Activated CD4-positive, alpha-beta T cell treated with anti-CD3 and anti-CD28 coated beads, Interleukin-2, amount 50 U/mL, for 16 hours (primary cell): Measurements from ENCODE around the gene CERS6.

Experiments used
- DNase-seq: peaks from one replicate; pipeline ENCODE4 v3.0.0-alpha.2; 2020

The CERS6 gene

DNA sequence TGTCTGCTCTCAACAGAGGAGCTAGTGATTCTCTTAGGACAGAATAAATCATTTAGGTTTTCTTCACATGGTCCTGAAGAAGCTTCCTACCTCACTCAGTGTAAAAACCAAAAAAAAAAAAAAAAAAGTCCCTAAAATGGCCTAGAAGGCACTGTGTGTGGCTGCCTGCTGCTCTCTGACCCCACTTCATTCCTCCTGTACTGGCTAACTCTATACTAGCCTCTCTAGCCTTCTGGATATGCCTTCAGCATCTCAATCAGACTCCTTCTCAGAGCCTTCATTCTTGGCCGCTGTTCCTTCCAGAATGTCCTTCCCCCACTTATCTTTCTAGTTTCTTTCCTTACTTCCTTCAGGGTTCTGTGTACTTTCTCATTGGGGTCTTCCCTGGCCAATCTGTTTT lies 82.1 kb downstream of the CERS6 start:
- DNase-seq, result no peak

DNA sequence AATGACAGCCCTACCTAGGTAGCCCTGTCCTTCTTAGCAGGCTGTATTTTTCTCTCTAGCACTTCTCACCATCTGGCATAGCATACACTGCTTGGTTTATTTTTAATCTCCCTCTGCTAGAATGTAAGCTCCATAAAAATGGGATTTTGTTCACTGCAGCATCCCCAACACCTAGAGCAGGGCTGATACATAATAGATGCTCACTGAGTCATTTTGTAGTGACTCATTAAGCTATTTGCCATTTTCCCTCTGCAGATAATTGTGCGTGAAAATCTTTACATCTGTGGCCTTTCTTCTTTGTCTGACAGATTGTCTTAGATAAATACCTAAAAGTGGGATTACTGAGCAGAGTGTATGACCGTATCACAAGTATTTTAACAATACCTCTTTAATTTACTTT lies 82.5 kb downstream of the CERS6 start:
- peak; percentile 31 for DNase-seq

DNA sequence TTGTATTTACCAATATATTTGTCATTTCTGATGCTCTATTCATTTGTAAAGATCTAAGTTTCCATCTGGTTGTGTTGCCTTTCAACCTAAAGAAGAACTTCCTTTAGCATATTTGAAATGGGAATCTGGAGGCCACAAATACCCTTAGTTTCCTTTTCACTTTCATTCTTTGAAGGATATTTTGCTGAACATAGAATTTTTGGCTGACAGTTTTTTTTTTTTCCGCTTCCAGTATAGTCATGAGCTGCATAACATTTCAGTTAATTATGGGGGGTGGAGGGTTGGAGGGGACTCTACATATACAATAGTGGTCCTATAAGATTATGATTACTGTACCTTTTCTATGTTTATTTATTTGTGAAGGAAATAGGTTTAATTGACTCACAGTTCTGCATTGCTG lies 83.9 kb downstream of the CERS6 start:
- DNase-seq, result no peak

DNA sequence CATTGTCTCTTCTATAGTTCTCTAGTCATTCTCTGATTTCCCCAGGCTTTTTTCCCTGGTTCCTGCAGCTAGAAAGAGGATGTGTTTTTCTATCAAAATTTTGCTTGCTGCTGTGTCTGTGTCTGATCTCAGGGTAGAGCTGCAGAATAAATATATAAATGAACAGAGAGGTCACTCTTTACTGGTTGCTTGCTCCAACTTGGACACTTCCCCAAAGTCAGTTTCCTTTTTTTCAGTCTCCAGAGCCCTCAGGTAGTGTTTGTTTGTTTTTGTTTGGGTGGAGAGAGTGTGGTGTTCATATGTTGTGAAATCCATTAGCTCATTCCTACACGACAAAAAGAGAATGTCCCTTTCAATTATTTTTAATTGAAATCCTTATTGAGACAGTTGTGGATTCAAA lies 85.8 kb downstream of the CERS6 start:
- DNase-seq, result no peak

DNA sequence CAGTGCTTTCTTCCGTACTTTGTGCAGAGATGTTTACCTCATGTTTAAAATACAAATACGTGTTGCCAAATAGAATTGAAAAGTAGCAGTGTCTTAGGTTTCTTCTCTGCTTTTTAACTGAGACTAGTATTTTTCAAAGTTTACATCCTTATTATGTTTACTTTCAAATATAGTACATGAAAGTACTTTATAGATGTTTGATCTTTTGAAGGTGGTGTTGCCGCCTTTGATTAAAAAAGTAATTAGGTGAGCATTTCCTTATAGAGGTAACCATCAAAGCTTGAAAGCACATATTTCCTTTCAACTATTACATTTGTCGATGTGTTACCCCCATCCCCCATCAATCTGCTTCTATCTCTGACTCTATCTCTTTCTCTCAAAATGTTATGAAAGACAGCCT lies 87.0 kb downstream of the CERS6 start:
- DNase-seq, result no peak

DNA sequence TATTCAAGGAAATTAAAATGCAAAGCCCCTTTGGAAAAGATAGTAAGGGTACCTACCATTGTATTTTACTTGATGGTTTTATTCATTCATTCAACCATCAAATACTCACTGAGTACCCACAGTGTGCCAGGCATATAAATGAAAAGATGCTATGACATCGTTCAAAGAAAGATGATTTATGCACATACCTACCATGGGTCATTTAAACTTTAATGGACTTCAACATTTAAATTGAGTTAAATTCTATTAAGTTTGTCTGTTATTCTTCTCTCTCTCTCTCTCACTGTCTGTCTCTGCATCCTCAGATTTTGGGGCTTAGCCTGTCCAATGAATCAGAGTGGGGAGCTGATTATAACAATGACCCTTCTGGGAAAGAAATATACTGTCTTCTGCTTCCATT lies 87.9 kb downstream of the CERS6 start:
- no peak for DNase-seq

DNA sequence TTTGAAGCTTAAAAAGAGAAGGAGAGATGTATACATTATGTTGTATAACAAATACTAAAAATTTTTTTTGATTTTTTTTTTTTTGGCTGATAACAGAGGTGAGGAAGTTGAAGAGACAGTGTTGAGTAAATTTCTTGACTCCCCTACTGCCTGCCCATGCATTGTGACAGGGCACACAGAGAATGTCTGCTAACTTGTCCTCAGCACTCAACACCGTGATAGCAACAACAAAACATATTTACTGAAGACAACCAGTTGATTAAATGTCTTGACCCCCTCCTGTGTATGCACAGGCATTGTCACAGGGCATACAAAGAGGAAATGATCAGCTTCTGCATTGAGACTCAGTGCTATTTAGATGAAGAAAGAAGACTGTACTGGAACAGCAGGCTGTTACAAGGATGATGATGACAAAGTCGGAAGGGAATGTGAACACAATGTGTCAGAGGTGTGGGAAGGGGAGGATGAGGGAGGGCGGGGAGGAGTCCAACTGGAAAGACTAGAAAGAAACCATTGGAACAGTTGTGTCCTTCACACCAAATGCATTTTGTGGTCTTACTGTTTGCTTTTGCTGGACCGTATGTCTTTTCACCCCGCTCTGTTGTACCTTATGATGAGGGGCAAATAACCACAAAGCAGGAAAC lies 89.5 kb downstream of the CERS6 start:
- no peak for DNase-seq

DNA sequence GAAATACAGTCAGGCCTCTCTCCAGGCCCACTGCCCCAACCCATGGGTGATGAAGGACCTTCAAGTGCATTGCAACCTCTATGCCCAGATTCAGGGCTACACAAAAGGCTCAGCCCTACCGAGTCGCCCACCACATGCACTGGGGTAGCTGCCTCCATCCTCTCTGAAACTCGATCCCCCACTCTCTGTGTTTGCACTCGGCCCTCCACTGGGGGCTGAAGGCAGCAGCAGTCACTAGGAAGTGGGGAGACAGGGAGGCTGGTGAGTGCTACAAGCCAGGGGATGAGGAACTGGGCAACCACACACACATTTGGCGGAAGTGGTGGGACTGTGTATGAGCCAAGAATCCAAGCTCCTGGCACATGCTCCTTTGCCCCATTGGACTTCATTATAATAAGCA lies 94.6 kb downstream of the CERS6 start:
- no peak for DNase-seq

DNA sequence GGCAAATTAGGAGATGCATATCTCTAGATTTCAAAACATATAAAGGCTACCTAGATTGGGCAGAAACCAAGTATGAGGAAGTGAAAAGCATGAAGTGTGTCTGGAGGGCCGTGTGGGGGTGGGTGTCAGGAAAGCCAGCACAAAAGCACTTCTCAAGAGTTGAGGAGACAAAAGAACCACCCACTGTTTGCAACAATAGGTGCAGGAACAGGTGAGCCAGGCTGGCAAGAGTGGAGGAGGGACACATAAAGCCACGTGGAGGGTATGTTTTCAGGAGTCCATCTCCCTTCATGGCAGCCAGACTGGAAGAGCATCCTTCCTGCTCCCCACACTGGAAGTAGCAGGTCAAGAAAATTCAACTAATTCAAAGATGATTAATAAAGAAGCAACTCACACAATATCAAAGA lies 96.4 kb downstream of the CERS6 start:
- DNase-seq, result no peak

DNA sequence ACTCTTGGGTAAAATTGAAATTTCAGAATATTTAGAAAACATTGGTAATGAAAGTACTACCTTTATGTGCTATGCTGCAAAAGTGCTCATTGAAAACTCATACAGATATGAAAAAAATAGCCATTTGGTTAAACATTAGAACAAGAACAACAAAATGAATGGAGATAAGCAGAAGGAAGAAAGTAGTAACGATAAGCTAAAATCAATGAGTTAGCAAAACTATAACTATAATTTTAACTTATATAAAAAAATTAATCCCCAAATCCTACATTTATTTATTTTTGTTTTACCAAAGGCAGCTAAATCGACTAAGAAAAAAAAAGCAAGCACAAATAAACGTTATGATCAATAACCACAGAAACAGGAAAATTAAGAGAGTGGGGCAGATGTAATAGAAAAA lies 99.2 kb downstream of the CERS6 start:
- no peak for DNase-seq

DNA sequence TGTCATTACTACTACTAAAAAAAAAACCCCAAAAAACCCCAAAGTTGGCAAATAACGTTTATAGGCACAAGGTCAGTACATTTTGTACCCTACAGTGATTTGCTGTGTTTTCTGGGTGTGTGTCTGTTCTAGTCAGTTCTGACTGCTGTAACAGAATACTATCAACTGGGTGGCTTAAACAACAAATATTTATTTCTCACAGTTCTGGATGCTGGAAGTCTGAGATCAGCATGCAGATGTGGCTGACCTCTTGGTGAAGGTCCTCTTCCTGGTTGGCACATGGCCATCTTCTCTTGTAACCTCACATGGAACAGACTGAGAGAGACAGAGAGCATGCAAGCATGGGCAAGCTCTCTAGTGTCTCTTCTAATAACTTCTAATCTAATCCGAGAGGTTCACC lies 103.1 kb downstream of the CERS6 start:
- no peak for DNase-seq

DNA sequence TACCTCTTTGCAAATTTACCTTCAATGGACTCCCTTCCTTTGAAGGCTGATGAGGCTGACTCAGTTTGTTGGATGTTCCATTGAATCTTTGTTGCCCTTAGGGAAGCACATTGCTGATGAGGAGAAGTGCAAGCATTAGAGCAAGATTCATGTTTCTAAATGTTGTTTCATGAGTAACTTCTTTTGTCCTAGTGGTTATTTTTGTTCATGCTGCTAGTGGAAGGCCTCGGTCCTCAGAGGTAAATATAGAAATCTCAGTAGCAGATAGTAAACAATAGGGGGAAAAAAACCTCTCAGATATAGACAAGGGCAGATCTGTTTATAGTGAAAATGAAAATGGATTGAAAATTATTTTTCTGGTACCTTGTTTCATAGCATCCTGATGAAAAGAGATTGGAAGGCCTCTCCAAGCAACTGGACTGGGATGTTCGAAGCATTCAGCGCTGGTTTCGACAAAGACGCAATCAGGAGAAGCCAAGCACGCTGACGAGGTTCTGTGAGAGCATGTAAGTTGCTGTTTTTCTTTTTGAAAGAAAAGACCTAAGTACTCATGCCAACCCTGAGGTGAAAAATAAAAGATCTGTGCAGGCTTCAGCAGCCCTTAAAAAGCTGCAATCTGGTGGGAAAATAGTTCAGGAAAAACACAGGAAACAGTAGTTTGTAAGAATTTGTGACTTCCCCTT lies 104.9 kb downstream of the CERS6 start:
- no peak for DNase-seq

DNA sequence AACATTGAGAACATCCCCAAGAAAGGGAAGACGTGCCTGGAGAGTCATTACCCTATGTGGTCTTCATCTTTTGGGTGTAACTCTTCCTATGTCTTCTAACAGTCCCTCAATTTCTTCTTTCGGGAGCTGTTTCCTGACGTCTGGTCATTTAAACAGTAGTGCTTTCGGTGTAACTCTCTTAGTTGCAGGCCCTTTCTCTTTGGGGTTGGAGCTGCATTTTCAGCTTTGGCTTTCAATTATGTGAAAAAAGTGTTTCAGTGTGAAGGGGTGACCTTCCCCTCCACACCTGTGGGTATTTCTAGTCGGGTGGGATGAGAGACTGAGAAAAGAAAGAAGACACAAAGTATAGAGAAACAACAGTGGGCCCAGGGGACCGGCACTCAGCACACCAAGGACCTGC lies 105.9 kb downstream of the CERS6 start:
- no peak for DNase-seq

DNA sequence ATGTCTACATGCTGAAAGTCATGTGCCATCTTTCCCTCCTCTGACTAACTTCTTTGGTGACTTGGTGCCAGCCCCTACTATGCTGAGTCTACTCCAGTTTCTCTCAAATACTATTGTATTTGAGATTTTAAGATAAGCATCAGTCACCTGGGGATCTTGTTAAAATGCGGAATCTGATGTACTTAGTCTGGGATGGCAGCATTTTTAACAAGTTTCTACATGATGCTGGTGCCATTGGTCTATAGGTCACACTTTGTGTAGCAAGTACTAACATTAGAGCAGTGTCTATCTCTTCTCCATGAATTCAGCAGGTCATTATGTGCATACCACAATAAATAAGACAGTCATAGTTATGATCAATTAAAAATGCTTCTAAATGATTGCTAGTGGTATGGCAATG lies 106.9 kb downstream of the CERS6 start:
- no peak for DNase-seq

DNA sequence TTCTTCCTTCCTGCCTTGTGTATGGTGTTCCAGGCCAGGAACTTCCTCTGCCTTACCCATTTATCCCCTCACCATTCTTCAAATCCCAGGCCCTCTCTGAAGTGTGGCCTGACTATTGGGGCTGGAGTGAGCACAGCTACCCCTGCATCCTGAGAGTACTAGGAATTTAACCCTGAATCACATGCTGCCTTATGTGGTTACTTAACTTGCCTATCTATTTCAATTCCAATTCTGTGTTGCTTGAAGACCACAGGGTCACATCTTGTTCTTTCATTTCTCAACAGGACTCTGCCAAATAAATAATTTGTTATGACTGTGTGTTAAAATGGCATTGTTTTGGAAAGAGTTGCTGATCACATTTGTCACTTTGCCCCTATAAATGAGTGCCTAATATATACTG lies 108.6 kb downstream of the CERS6 start:
- DNase-seq, result no peak

DNA sequence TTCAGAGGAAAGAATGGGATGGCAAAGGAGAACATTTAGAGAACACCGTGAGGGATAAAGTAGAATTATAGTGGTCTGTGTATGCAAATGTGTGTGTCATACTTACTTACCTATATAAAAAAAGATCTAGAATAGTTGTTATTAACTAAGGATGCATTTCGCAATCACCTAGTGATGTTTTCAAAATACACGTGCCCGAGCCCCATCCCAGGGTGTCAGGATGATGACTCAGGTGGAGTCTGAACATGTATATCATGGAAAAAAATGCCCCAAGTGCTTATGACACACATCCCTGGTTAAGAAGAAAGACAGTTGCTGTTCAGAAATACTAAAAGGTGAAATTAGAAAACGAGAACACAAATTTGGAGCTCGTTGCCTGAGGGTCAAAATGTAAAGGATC lies 109.0 kb downstream of the CERS6 start:
- DNase-seq, result no peak

DNA sequence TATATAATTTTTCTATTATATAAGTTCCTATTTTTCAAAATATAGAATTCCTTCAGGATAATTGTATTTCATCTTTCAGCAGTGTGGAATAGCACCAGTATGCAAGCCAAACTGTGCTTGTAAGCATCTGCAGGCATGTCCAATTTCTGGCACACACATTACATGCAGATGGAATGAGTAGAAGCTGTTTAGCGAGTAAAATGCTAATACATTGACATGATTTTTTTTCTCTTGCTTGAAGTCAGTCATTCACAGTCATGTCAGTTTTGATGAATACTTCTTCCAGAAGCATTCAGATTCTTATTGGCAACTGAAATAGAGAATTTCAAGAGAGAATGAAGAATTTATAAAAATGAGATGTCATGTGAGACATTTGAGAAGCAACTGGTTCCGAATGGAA lies 109.4 kb downstream of the CERS6 start:
- DNase-seq, result no peak

DNA sequence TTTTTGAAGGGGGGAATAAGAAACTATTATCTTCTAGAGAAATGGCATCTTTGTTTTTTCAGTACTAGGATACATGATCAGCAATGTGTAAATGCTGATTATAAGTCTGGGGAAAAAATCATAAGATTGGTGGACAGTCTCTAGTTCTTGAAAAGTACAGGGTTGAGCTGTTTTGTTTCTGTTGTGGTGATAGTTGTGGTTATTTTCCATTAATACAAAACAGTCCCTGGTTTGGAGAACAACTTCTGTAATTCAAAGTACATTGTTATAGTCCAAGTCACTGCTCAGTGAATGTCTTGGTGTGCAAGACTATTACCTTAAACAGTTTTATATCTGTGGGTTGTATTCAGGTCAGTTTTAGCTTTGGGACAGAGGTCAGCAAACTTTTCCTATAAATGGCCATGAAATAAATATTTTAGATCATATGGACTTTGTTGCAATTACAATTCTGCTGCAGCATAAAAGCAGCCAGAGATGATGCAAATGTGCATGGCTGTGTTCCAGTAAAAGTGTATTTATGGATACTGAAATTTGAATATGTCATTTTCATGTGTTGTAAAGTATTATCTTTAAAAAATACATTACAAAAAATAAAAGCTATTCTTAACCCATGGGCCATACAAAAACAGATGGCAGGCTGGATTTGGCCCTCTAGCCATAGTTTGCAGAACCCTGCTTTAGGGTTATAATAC lies 111.0 kb downstream of the CERS6 start:
- no peak for DNase-seq

DNA sequence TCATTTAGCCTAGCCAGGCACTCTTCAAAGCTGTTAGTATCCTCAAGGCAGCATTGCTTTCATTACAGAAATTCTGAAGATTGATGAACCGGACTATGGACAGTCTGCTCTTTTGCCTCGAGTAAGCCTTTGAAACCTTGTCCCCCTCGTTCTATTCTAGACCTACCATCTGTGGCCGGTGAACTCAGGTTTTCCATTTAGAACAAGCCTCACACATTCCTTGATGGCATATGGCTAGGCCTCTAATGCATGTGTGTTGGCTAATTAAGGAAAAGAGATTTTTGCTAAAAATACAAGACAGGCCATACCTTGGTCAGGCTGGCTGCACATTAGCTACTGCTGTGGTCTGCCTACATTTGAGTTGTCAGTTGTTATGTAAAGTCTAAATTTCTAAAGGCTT lies 111.8 kb downstream of the CERS6 start:
- DNase-seq, result no peak

DNA sequence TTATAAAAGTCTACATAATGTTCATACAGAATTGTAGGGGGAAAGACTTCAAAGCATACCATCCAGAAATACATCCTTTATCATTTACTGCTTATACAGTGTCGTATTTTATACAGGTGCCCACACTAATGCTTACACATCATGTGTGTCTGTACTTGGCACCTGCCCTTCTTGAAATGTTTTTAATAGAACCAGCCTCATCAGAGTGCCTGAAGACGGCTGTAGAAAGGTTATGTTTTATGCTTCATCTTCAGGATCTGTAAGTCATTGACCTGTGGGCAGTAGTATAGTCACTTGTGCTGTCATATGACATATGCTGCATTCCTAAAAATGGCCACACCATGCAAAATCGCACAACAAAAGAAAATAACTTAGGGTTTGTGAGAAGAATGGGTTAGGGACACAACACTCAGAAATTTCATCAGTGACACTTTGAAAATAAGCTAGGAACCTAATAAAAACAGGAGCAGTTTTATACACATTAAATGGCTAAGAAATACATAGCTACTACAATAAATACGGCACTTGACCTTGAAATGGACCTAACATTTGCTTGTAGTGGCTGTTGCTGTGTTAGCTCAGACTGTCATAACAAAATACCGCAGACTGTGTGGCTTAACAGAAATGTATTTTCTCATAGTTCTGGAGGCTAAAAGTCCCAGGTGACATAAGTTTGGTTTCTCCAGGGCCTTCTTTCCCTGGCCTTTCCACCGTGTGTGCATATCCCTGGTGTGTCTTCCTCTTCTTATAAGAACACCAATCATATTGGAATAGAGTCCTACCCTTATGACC lies 112.6 kb downstream of the CERS6 start:
- no peak for DNase-seq

DNA sequence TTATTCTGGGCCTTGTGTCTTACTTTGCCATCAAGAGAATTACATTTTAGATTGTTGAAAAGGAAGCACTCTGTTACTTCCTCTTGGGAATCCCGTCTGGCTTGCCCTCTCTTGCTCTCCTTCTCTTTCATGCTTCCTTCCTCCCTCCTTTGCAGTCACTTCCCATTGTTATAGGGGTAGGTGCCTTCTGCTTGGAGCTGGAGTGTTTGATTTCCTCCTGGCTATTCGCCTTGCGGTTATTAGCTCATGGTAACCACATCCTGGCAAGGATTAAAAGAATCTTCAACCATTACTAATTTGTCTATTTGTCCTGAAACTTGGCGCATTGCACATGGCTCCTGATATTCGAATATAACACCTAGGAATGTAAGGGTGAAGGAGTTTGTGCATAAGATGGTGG lies 115.0 kb downstream of the CERS6 start:
- no peak for DNase-seq

DNA sequence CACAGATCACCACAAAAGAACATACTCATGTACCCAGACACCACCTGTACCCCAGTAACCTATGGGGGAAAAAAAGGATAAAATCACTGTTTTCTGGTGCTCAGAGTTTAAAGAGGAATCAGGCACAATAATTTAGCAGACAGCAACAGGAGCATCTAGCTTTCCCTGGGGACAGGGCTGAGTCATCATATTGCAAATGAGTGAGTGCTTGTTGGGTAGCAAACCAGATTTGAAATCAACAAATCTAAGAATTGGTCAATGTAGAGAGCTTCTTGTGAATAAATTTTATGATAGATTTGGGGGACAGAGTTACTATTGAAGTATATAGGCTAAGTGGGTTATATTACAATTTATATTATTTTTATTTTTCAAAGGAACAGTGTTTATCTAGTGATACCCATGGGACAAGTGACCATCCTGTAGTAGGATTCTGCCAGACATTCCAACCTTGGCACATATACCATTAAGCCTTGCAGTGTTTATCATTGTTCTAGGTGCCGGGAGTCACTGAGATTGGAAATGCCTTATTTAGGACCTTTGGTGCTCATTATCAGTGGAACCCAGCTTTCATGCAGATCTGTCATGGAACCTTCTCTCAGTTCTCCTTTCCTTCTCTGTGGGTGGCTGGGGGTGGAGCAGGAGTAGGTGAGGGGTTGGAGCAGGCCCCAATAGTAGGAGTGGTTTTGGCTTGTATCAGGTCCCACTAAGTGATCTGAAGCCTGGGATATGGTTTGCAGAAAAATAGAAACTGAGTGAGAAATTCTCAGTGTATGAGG lies 117.2 kb downstream of the CERS6 start:
- DNase-seq, result no peak
